Measurements from ENCODE around the gene SYK.

DNA sequence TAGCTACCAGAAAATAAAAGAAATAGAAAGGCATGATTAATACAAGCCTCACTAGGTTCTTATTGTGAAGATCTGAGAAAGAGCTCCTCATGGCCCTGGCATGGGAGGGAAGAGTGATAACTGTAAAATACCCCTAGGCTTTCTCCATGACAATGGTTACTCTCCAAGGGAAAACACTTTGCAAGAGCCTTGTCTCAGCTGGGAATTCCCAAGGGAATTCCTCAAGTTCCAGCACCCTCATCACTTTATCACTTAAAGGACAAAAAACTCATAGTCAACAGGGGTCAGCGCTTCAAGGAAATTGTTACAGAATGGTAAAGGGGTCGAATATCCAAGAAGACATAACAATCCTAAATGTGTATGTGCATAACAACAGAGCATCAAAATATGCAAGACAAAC is 21.2 kb downstream of the SYK start:
- TF ChIP-seq POLR2A (IDR thresholded peaks at IDR 0.05) = no peak
- TF ChIP-seq, protein P1, sequence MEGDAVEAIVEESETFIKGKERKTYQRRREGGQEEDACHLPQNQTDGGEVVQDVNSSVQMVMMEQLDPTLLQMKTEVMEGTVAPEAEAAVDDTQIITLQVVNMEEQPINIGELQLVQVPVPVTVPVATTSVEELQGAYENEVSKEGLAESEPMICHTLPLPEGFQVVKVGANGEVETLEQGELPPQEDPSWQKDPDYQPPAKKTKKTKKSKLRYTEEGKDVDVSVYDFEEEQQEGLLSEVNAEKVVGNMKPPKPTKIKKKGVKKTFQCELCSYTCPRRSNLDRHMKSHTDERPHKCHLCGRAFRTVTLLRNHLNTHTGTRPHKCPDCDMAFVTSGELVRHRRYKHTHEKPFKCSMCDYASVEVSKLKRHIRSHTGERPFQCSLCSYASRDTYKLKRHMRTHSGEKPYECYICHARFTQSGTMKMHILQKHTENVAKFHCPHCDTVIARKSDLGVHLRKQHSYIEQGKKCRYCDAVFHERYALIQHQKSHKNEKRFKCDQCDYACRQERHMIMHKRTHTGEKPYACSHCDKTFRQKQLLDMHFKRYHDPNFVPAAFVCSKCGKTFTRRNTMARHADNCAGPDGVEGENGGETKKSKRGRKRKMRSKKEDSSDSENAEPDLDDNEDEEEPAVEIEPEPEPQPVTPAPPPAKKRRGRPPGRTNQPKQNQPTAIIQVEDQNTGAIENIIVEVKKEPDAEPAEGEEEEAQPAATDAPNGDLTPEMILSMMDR (IDR thresholded peaks at IDR 0.05) = no peak
